Activated CD8-positive, alpha-beta memory T cell treated with anti-CD3 and anti-CD28 coated beads, Interleukin-2, amount 50 U/mL, for 1 hour (primary cell): Measurements from ENCODE around the gene TRIM73.
"Not testable (repeated sequence)": the region's sequence is repeated elsewhere in the genome, so short reads cannot be mapped to it uniquely, and the experiment has no call there.

ENCODE experiments used
- DNase-seq: peaks from one replicate; pipeline ENCODE4 v3.0.0-alpha.2; 2020; ENCODE audit errors: extremely low read depth

The TRIM73 gene

DNA sequence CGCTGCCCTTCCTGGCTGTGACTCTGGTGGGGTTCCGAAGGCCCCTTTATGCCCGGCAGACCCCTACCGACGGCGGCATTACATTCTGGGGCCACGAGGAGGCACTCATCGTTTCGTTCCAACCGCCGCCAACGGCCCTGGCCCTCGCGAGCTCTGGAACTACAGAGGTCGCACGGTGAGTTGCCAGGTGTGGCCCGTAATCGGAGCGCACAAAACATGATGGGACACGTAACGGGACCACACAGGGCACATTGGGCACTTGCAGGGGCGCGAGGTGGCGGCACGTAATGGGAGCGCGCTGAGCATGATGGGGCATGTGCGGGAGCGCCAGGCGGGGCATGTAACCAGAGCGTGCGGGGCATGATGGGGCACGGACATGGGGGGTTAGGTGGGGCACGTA, at the start of gene TRIM73:
Gene TRIM73, plus strand, starts transcription at position 301 of the 400 bp plus-strand sequence. CDS start 3,305 bp downstream, outside the sequence.
- DNase-seq = not testable (repeated sequence)

DNA sequence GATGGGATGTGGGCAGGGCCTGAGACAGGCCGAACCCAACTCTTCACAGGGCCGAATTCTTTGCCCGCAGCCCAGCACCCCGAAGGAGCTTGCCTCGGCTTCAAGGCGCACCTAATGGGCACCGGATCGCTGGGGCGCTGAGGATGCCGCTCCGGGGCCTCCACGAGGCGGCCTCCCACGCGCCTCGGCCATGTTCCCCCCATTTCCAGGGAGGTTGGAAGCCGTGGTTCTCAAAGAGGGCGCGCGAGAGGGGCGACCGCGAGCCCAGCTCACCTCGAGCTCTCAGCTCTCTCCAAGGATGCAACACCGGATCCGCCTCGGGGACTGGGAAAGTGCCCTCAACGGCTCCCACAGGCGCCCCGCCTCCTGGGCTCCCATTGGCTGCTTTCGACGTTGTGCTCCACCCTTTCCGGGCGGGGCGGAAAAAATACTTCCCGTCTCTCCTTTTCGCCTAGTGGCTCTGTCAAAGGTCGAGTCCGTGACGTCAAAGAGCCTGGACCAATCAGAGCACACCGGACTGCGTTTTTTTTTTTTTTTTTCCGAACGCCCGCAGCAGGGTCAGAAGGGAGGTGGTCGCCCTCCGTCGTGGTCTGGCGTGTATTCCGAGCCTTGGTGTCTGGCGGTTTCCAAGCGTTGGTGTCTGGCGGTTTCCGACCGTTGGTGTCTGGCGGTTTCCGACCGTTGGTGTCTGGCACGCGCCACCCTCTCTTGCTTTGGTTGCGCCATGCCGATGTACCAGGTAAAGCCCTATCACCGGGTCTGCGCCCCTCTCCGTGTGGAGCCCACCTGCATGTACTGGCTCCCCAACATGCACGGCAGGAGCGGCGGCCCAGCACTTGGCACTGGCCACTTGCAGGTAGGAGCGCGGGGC, 36.5 kb upstream of the TRIM73 start:
- not testable (repeated sequence) for DNase-seq

DNA sequence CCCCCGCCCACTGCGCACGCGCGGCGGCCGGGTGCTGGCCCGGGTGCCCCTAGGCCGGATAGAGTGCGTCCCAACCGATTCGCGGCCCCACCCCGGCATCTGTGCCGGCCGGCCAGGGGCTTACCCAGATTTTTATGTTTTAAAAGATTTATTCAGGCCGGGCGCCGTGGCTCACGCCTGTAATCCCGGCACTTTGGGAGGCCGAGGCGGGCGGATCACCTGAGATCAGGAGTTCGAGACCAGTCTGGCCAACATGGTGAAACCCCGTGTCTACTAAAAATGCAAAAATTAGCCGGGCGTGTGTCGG, 35.9 kb upstream of the TRIM73 start:
- DNase-seq = not testable (repeated sequence)

DNA sequence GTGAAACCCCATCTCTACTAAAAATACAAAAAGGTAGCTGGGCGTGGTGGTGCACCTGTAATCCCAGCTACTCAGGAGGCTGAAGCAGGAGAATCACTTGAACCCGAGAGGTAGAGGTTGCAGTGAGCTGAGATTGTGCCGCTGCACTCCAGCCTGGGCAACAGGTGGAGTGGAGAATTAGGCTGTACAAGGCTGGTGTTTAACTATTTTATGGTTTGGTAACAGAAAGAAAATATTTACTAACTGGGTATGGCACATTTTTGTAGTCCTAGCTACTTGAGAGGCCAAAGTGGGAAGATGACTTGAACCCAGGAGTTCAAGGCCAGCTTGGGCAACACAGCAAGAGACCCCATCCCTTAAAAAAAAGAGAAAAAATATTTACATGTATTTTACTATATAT, 31.4 kb upstream of the TRIM73 start:
- not testable (repeated sequence) for DNase-seq

DNA sequence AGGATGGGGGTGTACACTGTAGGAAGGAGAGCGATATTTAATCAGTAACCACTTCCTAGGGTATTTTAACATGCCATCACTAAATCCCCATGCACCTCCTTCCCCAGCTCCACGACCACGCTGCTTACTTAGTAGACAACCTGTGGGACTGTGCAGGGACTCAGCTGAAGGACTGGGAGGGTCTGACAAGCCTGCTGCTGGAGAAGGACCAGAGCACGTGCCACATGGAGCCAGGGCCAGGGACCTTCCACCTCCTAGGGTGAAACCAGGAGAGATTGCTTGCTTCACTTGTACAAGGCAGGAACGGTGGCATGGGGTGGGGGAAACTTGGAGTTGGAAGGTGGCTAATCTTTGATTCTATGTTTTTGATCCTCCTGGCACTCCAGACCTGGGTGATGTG, 28.8 kb upstream of the TRIM73 start:
- DNase-seq = not testable (repeated sequence)

DNA sequence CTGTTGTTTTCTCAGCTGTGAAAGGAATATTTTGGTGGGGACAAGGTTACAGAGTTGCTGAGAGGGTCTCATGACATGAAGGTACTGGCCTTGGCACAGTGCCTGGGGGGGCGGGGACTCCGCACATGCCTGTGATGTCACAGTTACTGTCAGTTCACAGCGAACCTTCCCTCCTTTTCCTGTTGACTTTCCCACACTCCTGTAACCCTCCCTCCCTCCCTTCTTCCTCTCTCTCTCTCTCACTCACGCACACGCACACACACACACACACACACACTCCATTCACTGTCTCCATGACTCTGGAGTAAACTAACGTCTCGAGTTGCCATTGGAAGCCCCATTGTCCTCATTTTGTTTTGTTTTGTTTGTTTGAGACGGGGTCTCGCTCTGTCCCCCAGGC, 28.1 kb upstream of the TRIM73 start:
- DNase-seq = not testable (repeated sequence)

DNA sequence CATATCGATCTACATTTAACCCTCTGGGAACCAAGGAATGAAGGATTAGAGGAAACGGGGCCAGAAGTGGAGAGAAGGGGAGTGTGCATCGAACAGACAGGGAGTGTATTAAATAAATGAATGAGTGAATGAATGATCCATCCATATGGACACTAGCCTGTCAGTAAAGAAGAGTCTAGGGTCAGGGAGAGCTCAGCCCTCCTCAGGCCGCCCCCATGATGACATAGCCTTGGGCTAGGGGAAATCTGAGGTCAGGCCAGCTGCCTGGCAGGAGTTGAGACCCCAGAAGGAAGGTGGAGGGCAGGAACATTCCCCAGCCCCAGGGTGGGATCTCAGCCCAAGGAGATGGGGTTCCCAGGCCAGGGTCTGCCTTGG, 21.3 kb upstream of the TRIM73 start:
- DNase-seq = not testable (repeated sequence)

DNA sequence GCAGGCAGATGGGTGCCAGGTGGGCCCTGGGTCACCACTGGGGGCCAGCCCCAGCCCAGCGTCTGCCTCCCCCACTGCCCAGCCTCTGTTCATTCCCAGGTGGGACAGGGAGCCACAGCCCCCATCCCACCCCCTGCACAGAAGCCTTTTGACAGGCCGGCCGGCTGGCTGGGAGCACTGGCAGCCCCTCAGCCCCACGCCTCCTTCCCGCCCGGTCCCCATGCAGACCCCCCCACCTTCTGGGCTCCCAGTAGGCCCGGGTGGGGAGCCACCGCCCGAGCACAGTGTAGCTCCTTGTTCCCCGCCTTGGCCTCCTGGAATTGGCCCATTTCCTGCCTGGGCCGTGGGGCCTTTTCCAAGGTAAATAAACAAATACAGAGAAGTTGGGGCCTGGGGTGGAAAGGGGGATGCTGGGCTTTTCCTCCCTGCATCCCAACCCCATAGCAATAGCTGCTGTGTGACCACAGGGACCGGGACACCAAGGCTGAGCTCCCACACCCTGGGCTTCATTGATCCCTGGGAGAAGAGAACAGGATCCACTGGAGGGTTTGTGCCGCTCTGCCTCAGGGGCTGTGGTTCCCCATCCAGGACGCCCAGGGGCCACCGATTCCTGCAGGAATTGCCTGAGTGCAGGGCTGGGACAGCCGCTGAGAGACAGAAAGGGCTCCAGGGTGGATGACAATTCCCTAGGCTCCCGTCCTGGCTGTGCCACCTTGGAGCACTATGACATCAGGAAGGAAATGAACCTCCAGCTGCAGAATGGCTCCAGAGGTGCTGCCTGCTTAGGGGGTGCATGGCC, 20.7 kb upstream of the TRIM73 start:
- not testable (repeated sequence) for DNase-seq

DNA sequence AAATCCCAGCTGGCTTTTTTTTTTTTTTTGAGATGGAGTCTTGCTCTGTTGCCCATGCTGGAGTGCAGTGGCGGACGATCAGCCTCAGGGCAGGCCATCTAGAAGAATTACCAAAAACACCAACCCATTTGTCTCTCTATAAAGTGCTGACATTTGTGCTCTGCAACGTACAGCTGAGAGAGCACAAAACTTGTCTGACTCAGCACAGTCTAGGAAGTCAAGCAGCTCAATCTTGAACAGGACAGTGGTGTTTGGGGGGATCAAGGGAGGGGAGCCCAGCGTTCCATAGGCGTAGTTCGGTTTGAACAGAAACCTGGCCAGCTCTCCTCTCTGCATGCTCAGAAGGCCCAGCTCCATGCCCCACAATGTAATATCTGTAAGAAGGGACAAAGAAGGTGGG, 2.2 kb upstream of the TRIM73 start:
- DNase-seq = not testable (repeated sequence)

DNA sequence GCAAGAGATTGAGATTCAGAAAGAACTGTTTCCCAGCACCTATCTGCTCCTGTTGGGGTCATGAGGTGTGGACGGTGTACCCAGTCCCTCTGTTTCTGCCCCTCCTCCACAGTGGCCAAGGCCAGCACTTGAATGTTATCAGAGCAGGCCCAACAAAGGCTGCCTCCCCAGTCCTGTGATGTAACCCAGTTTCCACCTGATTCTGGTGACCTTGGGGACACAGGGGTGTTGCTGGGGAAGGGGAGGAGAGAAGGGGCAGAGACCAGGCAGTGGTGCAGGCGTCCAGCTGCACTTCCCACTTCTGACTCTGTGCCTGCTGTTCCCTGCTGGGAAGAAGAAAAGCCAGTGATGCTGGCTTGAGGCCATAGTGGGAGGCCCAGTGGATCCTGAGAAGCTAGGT, 2.4 kb downstream of the TRIM73 start:
- DNase-seq = not testable (repeated sequence)

DNA sequence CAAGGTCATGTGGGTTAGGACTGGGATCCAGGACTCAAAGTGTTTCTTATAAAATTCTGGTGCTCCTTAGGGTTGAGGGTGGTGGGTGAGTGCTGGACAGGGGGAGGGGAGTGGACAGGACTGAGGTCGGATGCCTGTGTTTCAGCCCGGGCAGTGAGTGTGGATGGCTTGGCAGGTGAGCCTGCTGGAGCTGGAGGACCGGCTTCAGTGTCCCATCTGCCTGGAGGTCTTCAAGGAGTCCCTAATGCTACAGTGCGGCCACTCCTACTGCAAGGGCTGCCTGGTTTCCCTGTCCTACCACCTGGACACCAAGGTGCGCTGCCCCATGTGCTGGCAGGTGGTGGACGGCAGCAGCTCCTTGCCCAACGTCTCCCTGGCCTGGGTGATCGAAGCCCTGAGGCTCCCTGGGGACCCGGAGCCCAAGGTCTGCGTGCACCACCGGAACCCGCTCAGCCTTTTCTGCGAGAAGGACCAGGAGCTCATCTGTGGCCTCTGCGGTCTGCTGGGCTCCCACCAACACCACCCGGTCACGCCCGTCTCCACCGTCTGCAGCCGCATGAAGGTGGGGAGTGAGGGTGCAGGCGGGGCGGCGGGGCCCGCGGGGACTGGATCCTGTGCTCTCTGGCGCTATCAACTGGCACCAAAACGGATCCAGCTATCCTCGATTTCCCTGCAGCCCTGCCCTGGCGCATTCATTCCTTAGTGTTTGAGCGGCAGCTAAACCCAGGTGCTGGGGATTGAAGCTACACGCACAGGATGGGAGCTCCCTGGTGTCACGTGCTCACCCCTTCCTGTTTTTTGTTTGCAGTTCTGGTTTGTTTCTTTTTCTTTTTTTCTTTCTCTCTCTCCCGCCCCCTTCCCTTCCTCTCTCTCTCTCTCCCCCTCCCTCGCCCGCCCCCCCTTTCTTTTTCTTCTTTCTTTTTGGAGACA, 3.6 kb downstream of the TRIM73 start:
- not testable (repeated sequence) for DNase-seq

DNA sequence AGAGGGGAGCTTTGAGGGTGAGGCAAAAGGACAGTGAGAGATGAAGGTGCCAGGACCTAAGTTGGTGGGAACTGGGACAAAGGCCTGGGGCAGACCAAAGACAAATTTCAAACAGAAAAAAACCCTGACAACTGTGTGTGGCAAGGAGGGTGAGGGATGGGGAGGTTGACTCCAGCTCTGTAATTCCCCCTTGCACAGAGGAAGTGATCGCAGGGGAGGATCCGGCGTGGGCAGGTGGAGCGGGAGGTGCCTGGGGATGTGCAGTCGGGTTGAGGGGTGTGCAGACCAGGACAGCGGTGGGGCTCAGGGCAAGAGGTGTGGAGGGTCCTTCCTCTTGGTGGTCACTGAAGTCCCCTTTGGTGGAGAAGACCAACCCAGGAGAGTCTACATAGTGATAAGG, 5.1 kb downstream of the TRIM73 start:
- not testable (repeated sequence) for DNase-seq

DNA sequence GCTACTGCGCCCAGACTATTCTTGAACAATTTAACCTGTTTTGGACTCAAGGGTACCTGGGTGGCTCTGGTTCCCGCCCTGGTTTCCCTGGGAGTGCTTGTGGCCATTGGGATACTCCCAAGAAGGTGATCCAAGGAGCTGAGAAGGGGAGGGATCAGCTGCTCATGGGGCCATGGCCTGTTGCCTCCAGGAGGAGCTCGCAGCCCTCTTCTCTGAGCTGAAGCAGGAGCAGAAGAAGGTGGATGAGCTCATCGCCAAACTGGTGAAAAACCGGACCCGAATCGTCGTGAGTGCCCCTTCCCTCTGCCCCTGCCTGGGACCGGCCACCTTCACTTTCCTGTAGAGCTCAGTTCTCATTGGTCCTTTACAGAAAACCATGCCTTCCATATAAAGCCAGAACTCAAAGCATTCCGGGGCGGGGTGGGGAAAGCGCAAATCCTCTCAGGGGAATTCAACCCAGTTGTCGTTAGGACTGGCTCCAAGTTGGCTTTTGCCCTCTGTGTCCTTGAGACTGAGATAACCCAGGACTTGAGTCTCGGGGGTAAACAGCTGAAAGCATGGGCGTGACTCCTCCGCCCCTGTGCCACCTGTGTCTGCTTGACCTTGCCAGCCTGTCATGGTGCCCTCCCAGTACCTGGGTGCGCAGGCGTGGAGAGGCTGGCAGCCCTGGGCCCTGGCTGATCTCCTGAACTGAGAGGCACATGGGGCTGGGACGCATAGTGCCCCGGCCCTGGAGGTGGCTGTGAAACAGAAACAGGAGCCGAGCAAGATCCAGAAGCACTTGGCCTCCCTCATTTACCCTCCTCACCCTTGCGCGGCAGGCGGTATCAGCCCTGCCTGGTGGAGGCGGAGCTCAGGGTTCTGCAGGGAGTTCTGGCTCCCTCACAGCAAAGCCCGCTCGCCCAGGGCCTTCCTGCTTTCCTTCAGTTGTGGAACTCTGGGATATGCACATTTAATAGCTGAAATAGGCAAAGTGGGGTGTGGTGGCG, 8.3 kb downstream of the TRIM73 start:
- not testable (repeated sequence) for DNase-seq

DNA sequence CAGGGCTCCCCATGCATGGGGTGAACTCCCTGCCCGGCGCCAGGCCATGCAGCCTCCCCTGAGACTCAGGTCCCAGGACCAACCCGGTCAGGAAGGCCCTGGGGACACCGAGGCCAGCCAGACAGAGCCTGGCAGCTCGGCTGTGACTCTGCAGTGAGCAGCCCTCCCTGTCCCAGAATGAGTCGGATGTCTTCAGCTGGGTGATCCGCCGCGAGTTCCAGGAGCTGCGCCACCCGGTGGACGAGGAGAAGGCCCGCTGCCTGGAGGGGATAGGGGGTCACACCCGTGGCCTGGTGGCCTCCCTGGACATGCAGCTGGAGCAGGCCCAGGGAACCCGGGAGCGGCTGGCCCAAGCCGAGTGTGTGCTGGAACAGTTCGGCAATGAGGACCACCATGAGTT, 9.2 kb downstream of the TRIM73 start:
- not testable (repeated sequence) for DNase-seq

DNA sequence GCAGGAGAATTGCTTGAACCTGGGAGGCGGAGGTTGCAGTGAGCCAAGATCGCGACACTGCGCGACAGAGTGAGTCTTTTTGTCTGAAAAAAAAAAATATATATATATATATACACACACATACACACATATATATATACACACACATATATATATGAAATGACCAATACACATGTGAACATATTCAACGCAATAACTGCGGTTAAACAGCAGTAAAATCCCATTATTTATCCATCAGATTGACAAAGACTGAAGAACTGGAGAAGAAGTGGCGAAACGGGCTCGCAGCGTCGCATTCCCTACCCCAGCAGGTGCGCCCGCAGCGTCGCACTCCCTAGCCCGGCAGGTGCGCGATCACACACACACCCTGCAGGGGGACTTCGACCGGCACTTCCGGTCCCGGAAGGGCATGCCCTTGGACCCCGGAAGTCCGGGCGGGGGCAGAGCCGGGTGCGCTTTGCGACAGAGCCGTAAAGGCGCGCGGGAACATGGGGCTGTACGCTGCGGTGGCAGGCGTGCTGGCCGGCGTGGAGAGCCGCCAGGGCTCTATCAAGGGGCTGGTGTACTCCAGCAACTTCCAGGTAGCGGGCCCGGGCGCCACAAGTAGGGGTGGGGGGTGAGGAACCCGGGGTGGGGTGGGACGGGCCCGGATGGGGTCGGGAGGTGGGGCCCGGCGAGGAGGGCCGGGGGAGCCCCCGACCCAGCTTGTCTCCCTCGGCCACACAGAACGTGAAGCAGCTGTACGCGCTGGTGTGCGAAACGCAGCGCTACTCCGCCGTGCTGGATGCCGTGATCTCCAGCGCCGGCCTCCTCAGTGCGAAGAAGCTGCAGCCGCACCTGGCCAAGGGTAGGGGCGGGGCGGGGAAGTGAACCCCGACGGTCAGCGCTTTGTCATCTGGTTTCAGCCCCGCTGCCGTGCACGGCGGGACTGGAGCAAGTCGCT, 14.7 kb downstream of the TRIM73 start:
- DNase-seq = not testable (repeated sequence)

DNA sequence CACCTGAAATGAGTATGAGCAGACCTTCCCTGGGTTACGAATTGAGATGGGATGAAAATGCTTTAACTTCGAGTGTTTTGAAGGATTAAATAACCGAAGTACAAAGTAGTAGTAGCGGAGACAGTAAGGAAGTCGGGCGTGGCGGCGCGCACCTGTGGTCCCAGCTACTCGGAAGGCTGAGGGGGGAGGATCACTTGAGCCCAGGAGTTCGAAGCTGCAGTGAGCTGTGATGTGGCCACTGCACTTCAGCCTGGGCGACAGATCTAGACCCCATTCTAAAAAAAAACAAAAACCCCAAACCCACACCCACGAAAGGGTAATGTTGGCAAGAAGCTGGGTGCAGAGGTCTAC, 15.4 kb downstream of the TRIM73 start:
- DNase-seq = not testable (repeated sequence)

DNA sequence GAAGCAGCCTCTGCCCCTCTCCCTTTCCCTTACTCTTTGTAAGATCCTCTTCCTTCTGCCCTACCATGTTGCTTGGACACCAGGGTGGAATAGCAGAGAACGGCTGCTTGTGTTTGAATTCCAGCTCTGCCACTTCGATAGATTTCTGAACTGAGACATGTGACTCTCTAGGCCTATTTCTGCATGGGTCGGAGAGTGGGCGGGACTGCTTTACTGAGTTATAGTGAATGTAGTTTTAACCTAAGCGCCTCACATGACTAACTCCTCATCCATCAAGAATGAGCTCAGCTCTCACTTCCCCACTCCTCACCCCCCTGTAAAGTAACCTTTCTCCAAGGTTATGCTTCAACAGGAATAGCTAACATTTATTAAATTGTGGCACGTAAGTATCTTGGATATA, 18.8 kb downstream of the TRIM73 start:
- DNase-seq = not testable (repeated sequence)

DNA sequence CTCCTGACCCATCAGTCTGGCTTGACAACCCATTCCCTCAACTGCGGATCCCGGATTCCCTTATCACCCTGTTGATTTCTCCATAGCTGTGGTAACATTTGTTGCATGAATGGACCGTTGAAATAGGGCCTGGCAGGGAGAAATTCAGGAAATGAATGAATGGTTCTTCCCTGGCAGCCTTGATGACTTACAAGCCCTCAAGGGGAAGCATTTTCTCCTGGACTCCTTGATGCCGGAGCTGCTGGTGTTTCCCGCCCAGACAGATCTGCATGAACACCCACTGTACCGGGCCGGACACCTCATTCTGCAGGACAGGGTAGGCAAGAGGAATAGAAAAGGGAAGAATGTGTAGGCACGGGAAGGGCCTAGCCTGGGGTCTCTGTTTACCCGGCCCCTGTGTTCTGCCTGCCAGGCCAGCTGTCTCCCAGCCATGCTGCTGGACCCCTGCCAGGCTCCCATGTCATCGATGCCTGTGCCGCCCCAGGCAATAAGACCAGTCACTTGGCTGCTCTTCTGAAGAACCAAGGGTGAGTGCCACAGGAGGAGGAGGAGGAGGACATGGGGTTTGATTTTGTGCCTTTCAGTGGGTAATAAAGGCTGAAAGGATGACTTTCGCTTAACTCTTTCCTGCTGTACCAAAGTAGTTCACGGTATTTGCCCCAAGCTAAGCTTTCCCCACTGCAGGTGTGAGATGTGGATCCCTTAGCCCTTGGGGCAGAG, 19.4 kb downstream of the TRIM73 start:
- not testable (repeated sequence) for DNase-seq

DNA sequence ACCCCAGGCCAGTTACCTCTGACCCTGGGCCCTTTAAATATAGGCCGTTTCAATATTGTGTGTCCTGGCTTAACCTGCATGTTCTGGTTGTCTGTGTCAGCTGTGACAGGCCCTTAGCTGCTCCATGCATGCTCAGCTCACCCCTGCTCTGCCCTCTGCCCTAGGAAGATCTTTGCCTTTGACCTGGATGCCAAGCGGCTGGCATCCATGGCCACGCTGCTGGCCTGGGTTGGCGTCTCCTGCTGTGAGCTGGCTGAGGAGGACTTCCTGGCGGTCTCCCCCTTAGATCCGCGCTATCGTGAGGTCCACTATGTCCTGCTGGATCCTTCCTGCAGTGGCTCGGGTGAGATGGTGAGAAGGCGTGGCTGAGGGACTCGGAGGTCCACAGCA, 20.0 kb downstream of the TRIM73 start:
- not testable (repeated sequence) for DNase-seq
